ENCODE measurements around the gene LYL1. TPM values are rescaled to one million over a fixed set of nuclear protein-coding genes. Genes with fewer than 3 reads are reported as not detected.

LYL1 gene
- total and polyA plus RNA-seq, 2 of the 4 experiments (the other 2 are of a cell fraction), result 0.36 to 0.39 TPM

GRCh38 chr19:13150931-13151604 lies 48.4 kb upstream of the LYL1 start:
- Histone ChIP-seq H3K4me2 (ENCODE audit: low read depth, low read length) (peak overlapping the region; percentile 71), H3K14ac (replicated peaks; ENCODE audit: low read depth, low read length) (peak overlapping the region; percentile 97), H3K27me3 (ENCODE audit: control insufficient read depth, insufficient read depth, low read length) (no peaks in the 10 kb centered on the region), H3K4ac (ENCODE audit: low read depth, low read length) (peak overlapping the region; percentile 98), H3K9me3 (ENCODE audit: control insufficient read depth, insufficient read depth, low read length) (no peaks in the 10 kb centered on the region), H2AFZ (replicated peaks; ENCODE audit: low read length, poor library complexity) (peak overlapping the region; percentile 98), H3K9me1 (ENCODE audit: insufficient read depth, low read length) (peaks cover 4% of the 10 kb centered on the region), H3K27ac (ENCODE audit: insufficient read depth, low read length) (peak overlapping the region; percentile 97), H3K36me3 (ENCODE audit: control insufficient read depth, insufficient read depth, low read length) (peaks cover 2% of the 10 kb centered on the region; the same call in 1 of the 2 replicates), H2BK15ac (ENCODE audit: low read depth, low read length) (no peak overlapping the region; the same call in 2 of the 3 replicates), H2AK5ac (ENCODE audit: low read depth, low read length) (peak overlapping the region; percentile 99), H4K8ac (ENCODE audit: low read depth in 2 of 2, low read length in 2 of 2) (peak overlapping the region; percentile 92 to 98), H3K4me1 (ENCODE audit: control insufficient read depth, insufficient read depth, low read length) (peaks cover 12% of the 10 kb centered on the region), H2BK20ac (ENCODE audit: low read depth, low read length) (no peak overlapping the region), H3K23ac (ENCODE audit: low read depth, low read length) (peak overlapping the region; percentile 93), H2BK120ac (ENCODE audit: low read depth, low read length) (peak overlapping the region; percentile 54; the same call in 1 of the 2 replicates), H3K79me1 (ENCODE audit: low read depth in 1 of 2, low read length in 2 of 2) (peaks cover 2 to 47% of the 10 kb centered on the region in 2 experiments; a peak in 2 of 4 replicates), H4K91ac (ENCODE audit: insufficient read depth, low read depth, low read length) (peak overlapping the region; percentile 90), H3K56ac (ENCODE audit: extremely low read depth, insufficient read depth, low read length) (peak overlapping the region; percentile 98), H3K18ac (ENCODE audit: low read depth, low read length) (peak overlapping the region; percentile 81), H2BK5ac (ENCODE audit: low read depth, low read length, poor library complexity, severe bottlenecking) (peak overlapping the region; percentile 89), H4K20me1 (ENCODE audit: insufficient read depth, low read length) (peaks cover 25% of the 10 kb centered on the region), H4K5ac (ENCODE audit: low read depth, low read length) (peak overlapping the region; percentile 77), H2AK9ac (replicated peaks; ENCODE audit: low read depth, low read length, poor library complexity) (peak overlapping the region; percentile 100), H3K4me3 (ENCODE audit: insufficient read depth, low read depth, low read length) (peak overlapping the region; percentile 72), H3K9ac (ENCODE audit: low read depth, low read length) (peak overlapping the region; percentile 99)
- ChIA-PET POLR2A (ENCODE audit: unreplicated experiment) (no interaction called here), CTCF (no interaction called here)
- intact Hi-C loops (cut with micrococcal nuclease) (loop anchor here (2.0 kb wide), 2 partner anchors 112 to 172 kb away; no protein-coding TSS in a partner anchor), dilution Hi-C loops (cut with HindIII; ENCODE audit: low sequenced_read_pairs, unreplicated experiment) (no loop called here), in situ Hi-C loops (cut with MboI; ENCODE audit: low sequenced_read_pairs) (loop anchor here (10.0 kb wide), 1 partner anchor 694 kb away; no protein-coding TSS in a partner anchor)
- BruUV-seq (replicated peaks), result TSS peak; percentile 78
- no peak; the same call in 1 of the 2 replicates for ATAC-seq (ENCODE audit: low read depth)
- WGBS, 2 experiments (ENCODE audit: extremely low coverage in 2 of 2, insufficient read length in 1 of 2), result 0% methylated on average over 12 of the region's 34 CpGs; no CpG with 5 or more reads in 1 of the 2 experiments
- DNase-seq, result no peak
- TF ChIP-seq RCOR1 (IDR thresholded peaks at IDR 0.05; ENCODE audit: insufficient replicate concordance, low read length) (no peak), SMC3 (IDR thresholded peaks at IDR 0.05; ENCODE audit: low read depth, low read length) (no peak), RFX5 (IDR thresholded peaks at IDR 0.05; ENCODE audit: low read depth, low read length) (no peak), POLR2A (IDR thresholded peaks at IDR 0.05; ENCODE audit: low read depth, low read length) (peak; percentile 28), MAFK (IDR thresholded peaks at IDR 0.05; ENCODE audit: low read depth, low read length) (no peak), USF2 (IDR thresholded peaks at IDR 0.05; ENCODE audit: low read depth, low read length) (no peak), FOS (IDR thresholded peaks at IDR 0.05; ENCODE audit: low read depth, low read length) (no peak), BHLHE40 (IDR thresholded peaks at IDR 0.05; ENCODE audit: low read depth, low read length) (no peak), RAD21 (IDR thresholded peaks at IDR 0.05; ENCODE audit: low read length) (no peak), NFE2L2 (IDR thresholded peaks at IDR 0.05; ENCODE audit: low read depth, low read length) (no peak), CHD1 (IDR thresholded peaks at IDR 0.05; ENCODE audit: low read depth, low read length) (peak; percentile 38), CEBPB (IDR thresholded peaks at IDR 0.05; ENCODE audit: low read depth, low read length) (no peak), CTCF (conservative IDR thresholded peaks at IDR 0.05; ENCODE audit: low read depth, low read length) (no peak), ELK1 (IDR thresholded peaks at IDR 0.05; ENCODE audit: borderline replicate concordance, low read depth, low read length) (no peak), MXI1 (IDR thresholded peaks at IDR 0.05; ENCODE audit: borderline replicate concordance, low read depth, low read length) (no peak)
